ENCODE measurements around the gene UNC5CL.

DNA sequence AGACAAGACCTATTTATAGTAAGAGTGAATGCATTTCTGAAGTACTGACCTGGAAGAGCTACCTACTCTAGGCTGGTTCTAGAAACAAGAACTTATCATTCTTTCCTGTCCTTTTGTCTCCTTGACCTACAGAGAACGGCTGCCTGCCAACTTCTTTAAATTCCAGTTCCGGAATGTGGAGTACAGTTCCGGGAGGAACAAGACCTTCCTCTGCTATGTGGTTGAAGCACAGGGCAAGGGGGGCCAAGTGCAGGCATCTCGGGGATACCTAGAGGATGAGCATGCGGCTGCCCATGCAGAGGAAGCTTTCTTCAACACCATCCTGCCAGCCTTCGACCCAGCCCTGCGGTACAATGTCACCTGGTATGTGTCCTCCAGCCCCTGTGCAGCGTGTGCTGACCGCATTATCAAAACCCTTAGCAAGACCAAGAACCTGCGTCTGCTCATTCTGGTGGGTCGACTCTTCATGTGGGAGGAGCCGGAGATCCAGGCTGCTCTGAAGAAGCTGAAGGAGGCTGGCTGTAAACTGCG lies 22.2 kb upstream of the UNC5CL start:
- no peak for TF ChIP-seq CTCF (optimal IDR thresholded peaks at IDR 0.05 in 1 of 3, IDR thresholded peaks at IDR 0.05 in 1 of 3, conservative IDR thresholded peaks at IDR 0.05 in 1 of 3; ENCODE audit: extremely low read depth in 1 of 3, insufficient read depth in 2 of 3, low read length in 3 of 3)
- no peak for TF ChIP-seq EZH2 (IDR thresholded peaks at IDR 0.05; ENCODE audit: low read length)

All from keratinocyte (primary cell).